HG03039 (cell line): Measurements from ENCODE around the gene RASA1.
"Not testable (repeated sequence)": the region's sequence is repeated elsewhere in the genome, so short reads cannot be mapped to it uniquely, and the experiment has no call there.

Experiments
- ATAC-seq: cut with Tn5 transposase; IDR thresholded peaks from one replicate; pipeline ENCODE4 v1.9.1; 2021; ENCODE audit warnings: mild to moderate bottlenecking, moderate library complexity; ENCODE audit not compliant: unreplicated experiment

Gene RASA1

GRCh38 chr5:87267574-87268125 is at the start of gene RASA1:
Gene RASA1, plus strand, starts transcription at chr5:87267883. Its CDS starts 569 bp downstream, at chr5:87268452.
- peak; percentile 44 for ATAC-seq

- no peak for ATAC-seq
Measured at GRCh38 chr5:87229780-87230179, 37.9 kb upstream of the RASA1 start.

GRCh38 chr5:87231037-87231808 is 36.5 kb upstream of the RASA1 start:
- ATAC-seq = peak; percentile 93

- ATAC-seq = no peak
Measured at GRCh38 chr5:87233143-87233542, 34.5 kb upstream of the RASA1 start.

DNA sequence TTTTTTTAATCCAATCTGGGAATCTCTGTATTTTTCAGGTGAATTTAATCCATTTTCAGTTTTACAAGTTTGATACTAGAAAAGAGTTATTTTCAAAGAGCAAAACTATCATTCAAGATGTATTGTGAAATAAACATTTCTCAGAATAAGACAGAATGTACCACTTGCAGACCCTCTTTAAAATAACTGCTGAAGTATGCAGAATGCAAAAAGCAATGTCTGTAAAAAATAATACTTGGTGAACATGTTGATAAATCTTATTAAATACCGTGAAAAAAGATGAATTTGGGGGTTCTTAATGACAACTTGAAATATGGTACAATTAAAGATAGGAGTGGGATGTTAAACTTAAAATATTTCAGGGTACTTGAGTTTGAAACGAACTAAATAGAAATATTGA is 26.1 kb upstream of the RASA1 start:
- ATAC-seq = no peak

- no peak for ATAC-seq
Measured at GRCh38 chr5:87242242-87242641, 25.4 kb upstream of the RASA1 start.

- ATAC-seq = no peak
Measured at GRCh38 chr5:87243161-87243844, 24.4 kb upstream of the RASA1 start.

DNA sequence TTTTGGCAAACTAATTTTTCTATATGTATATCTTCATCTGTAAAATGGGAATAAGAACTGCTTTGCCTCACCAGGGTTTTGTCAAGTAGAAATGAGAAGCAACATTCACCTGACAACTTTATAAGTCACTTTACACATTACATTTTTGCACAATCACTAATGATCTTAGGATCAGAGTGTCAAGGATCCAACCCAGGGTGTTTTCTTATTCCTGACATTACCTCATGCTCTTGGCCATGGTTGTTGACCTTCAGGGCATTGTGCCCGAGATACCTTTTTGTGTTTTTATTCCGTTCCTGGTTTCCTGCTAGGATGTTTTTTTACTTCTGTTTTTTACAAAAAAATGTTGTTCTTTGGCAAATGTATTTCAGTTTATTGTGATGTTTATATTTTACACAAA is 22.2 kb upstream of the RASA1 start:
- ATAC-seq = no peak

DNA sequence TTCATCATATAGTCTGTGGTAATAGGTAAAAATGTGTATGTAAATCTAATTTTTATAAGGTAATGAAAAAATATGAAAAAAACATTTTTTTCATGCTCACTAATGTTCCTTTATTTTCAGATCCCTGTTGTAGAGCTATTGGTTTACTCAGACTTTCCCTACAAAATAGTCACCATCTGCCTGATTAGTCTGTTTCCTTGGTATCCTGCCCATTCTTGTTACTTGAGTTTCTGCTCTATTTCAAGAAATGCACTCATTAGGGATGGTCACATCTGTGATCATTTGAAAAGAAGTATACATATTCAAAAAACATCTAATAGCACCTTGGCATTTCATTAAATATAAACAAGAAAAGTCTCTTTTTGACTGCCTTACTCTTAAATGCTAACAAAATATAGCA is 21.6 kb upstream of the RASA1 start:
- no peak for ATAC-seq

DNA sequence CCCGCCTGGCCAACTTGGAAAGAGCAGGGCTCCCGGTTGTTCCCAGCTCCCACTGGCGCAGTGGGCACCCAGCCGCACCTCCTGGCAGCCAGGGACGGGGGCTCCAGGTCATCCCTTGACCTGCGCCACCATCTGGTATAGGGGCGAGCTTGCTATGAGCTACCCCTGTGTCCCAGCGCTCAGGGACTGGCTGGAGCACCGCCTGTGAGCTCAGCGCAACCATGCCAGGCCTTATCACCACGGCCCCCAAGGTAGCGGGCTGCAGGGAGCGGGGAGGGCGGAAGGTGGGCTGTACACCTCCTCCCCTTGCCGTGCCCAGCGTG is 15.4 kb upstream of the RASA1 start:
- no peak for ATAC-seq

DNA sequence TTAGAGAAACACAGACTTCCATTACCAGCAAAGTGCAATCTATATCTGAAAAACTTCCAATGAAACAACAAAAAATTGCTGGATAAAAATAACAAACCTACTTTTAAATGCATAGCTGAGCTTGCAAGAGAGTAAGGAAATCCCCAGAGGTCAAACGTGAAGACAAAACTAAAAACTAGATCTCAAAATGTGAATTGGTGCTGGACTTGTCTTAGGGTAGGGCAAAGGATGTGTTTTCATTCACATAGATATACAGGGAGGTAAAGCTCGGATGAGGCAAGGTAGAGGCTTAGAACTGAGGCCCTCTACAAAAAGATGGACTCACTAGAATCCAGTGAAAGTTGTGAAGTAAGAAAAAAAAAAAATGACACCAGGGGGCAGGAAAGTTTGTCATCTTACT is 13.6 kb upstream of the RASA1 start:
- ATAC-seq = no peak

DNA sequence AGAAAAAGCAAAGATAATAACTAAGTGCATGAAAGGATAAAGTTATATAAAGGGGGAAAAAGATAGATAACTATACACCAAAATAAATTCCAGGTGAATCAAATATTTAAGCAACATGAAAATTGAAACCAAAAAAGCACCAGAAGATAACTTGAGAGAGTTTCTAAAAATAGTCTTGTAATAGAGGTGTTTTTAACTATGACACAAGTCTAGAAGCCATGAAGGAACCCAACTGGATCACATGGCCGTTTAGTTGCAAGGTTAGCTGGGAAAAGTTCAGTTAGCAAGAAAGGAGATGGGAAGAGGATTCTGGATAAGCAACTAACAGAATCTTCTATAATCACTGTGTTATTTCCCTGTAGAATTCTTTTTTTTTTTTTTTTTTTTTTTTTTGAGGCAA is 9.2 kb upstream of the RASA1 start:
- ATAC-seq = no peak

- ATAC-seq = no peak
Measured at GRCh38 chr5:87260604-87261192, 7.0 kb upstream of the RASA1 start.

- no peak for ATAC-seq
Measured at GRCh38 chr5:87263498-87263897, 4.2 kb upstream of the RASA1 start.

- peak; percentile 27 for ATAC-seq
Measured at GRCh38 chr5:87266914-87267573, 639 bp upstream of the RASA1 start.

DNA sequence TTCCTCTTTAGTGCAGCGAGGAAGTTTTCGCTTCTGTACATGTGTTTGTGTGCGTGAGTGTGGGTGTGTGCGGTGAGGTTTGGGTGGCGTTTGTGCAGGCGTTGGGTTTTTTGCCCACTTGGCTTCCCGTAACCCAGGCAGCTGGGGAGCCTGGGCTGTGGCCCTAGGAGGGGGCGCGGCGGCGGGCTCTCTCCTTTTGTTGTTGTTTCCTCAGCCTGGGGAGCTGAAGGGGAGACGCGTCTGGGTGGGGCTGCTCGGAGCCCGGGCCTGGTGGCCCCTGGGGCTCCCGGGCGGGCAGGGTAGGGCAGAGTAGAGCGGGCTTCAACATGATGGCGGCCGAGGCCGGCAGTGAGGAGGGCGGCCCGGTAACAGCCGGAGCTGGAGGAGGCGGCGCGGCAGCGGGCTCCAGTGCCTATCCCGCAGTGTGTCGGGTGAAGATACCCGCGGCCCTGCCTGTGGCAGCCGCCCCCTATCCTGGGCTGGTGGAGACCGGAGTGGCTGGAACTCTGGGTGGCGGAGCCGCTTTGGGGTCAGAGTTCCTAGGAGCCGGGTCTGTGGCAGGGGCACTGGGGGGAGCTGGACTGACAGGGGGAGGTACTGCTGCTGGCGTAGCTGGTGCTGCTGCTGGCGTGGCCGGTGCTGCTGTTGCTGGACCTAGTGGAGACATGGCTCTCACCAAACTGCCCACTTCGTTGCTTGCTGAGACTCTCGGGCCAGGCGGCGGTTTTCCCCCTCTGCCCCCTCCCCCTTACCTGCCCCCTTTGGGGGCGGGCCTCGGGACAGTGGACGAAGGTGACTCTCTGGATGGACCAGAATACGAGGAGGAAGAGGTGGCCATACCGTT is 665 bp downstream of the RASA1 start:
- peak; percentile 43 for ATAC-seq

DNA sequence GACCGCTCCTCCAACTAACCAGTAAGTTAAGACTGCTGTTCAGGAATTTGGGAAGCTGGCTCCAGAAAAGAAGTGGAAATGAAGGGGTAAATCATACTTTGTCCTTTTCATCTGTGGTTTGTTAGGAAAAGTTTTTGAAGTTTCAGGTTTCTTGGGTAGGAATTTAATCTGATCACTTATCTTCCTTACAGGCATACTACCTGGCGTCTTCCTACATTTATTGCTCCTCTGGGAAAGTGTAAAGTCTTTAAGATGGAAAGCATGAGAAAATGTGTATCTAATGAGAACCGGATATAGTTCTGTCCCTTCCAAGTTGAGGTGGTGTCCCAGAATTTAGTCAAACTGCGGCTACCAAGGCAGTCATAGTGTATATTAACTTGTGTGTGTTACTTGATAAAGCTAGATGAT is 1.3 kb downstream of the RASA1 start:
- ATAC-seq = no peak

DNA sequence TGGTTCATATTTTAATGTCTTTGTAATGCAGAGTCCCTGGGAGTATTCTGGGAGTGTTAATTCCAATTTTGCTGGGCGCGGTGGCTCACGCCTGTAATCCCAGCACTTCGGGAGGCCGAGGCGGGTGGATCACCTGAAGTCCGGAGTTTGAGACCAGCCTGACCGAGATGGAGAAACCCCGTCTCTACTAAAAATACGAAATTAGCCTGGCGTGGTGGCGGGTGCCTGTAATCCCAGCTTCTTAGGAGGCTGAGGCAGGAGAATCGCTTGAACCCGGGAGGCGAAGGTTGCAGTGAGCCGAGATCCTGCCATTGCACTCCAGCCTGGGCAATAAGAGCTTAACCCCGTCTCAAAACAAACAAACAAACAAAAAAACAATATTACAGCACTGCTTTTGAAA is 3.2 kb downstream of the RASA1 start:
- not testable (repeated sequence) for ATAC-seq

DNA sequence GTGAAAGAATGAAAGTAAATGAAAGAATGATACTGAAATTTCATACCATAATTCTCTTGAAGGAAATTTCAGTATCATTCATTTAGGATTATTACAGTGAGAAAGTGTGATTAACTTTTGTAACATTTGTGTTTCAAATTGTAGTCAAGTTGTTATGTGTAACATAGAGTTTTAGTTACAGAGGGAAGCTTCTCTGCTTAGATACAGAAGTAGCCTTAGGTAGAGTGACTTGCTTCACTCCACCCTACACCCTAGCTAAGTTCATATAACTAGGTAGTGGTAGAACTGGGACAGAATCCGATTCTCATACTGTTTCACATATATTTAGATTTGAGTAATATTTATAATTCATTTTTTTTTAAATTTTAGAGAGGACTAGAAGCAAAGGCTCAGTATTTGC is 9.0 kb downstream of the RASA1 start:
- ATAC-seq = no peak

GRCh38 chr5:87277279-87277835 is 9.7 kb downstream of the RASA1 start:
- no peak for ATAC-seq
